GM19324 (cell line): ENCODE data around the gene C1orf174.

Source experiments
- ATAC-seq: cut with Tn5 transposase; IDR thresholded peaks from one replicate; pipeline ENCODE4 v1.9.1; 2021; ENCODE audit warnings: mild to moderate bottlenecking, moderate library complexity; ENCODE audit not compliant: unreplicated experiment, low FRiP score

C1orf174 gene

GRCh38 chr1:3898475-3898735 lies 1.7 kb downstream of the C1orf174 start:
- no peak for ATAC-seq

GRCh38 chr1:3896396-3897000 lies 3.6 kb downstream of the C1orf174 start:
- ATAC-seq: no peak

- no peak for ATAC-seq
These were observed 4.1 kb downstream of the C1orf174 start for GRCh38 chr1:3895951-3896325.

DNA sequence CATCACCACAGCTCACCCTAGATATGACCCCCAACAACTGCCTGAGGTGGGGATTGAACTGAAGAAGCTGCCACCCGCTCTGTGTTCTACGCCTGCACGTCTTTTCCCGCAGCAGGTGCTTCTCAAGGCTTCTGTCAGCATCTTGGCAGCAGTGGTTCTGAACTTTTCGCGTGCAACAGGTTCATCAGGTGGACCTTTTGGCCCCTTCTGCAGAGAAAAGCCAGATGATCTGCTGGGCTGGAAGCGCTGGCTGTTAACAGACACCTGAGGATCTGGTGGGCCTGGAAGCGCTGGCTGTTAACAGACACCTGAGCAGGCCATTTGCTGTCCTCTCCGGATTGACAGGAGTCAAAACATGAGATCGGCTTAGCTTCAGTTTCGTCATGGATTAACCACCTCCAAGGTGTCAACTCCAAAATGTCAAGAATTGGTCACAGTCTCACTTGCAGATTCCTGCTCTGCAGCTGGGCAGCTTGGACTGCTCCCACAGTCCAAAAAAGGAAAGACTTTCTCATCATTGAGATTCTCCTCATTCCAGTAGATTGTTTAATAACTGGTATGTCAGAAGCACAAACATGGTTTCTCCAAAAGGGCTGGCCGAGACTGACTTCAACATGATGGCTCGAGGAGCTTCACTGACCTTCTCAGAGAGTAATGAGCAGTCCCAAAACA lies 4.7 kb downstream of the C1orf174 start:
- no peak for ATAC-seq

DNA sequence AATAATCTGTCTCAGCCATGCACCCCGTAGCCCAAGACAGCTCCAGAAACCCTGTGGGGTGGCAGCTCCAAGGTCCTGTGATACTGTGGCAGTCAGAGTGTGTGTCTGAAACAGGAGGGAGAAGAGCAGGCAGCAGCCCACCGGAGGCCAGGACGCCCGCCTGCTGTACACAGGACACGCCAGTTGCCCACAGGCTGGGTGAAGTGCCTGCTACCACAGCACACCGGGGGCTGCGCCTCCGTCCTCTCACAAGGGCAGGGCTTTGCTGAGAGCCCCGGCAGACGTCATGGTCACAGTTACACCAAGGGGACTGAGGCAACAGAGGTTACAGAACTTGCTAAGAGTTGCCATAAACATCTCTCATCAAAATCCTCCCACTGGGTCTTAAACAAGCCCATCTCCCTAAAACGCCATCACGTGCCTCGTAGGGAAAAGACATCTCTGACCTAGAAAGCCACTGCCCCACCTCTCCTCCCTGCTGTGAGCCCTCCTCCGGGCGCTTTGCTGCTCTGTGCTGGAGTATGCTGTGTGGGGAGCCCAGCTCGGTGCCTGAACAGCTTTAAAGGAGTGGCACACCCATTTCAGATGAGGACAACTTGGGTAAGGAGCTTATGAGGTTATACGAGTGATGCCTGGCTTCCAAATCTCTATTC lies 5.3 kb downstream of the C1orf174 start:
- ATAC-seq: no peak

DNA sequence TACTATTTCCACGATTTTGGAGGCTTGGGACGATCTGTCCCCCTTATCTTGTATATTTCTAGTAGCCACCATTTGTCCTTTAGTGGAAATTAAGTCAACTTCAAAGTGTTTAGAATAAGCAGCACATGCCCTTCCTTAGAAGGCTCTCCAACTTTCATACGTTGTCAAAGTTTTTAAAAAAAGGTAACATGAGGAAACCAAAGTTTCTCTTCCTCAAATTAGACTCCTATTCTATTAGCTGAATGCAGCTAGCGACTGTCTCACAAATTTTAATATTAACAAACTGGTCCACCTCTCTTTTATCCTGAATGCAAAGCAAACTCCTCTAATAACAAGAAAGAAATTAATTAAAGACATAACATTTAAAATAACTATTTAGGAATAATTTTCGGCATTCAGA lies 6.9 kb downstream of the C1orf174 start:
- ATAC-seq: no peak

DNA sequence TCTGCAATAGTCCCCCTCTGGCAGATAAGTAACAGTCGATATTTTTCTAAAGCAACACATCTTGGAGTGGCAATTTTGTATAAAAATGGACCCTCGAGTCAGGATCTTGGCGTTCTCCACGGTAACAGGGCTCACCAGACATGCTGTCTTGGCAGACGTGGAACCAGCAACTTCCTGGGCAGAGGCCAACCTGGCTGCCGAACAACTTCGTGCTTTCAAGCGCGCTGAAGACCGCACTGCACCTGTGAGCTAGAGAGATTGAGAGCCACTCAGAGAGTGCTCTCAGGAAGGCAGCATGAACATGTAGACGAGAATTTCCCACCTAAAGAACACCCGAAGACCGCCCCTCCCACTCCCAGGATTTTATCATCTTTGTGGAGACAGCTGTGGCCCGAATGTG lies 7.3 kb downstream of the C1orf174 start:
- no peak for ATAC-seq

GRCh38 chr1:3891329-3891865 lies 8.7 kb downstream of the C1orf174 start:
- no peak for ATAC-seq

DNA sequence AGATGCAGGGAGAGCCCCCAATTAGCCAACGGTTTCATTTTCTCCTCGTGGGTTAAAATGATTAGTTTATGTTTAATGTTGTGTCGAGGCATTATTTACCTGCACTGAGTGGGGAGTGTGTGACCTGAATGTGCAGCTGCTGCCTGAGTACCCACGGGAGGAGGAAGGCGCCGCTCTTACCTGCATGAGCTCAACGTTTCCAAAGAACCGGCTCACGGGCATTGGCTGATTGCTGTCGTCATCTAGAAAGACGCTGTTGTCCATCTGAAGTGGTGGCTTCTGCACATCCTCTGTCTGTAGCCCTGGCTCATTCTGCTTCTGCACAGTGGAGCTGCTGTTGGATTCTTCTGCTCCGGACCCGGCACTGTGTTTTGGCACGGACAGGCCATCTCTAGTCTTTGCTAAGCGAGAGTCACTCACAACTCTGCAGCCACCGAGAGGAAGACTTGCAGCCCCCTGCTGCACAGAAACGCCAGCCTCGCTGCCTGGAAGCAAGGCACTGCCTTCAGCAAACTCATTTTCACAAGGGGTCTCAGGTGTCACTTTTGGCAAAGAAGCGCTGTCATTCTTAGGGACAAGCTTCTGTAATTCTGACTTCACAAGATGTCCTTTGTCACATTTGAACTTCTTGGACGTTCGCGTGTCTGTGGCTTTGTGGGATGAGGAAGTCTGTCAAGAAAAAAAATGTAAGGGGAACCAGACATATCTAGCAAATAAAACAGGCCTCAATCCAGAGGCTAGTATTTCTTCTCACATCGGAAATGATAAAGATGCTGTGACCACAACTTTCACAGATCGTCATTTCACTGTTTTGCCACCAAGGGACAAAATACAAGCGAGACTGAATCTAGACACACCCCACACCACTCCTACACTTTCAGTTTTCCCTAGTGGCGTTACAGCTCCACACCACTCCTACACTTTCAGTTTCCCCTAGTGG lies 9.4 kb downstream of the C1orf174 start:
- ATAC-seq: no peak

DNA sequence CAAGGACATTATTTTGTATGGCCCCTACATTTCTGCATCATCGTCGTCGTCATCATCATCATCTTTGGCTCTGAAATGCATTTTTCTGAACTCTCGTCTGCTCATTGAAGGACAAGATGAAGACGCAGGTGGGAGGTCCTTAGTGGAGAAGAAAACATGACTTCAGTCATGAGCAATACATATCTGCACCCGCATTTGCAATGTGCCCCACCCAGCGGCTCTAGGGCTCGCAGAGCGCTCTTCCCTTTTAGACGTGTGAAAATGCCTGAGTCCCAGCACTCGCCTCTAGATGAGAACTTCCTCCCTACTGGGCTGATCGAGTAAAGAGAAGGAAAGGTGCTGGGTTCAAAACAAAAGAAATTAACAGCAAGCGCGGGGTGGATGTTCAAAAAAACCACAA lies 10.1 kb downstream of the C1orf174 start:
- no peak for ATAC-seq

DNA sequence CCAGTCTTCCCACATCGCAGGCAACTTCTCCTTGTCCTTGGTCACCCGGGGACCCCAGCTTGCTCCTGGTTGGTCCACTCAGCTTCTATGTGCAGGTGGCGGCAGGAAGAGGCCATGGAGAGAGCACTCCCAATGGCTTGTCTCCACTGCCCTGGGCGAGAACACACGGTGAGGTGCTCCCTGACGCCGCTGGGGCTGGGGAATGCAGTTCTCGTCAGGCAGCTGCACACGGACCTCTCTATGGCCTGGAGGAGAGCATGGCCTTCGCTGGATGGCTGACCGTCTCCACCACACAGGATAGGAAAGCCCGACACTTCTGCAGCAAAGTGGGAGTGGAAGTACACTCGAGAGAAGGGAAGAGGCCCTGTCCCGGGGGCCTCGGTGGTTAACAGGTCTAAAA lies 11.8 kb downstream of the C1orf174 start:
- ATAC-seq: no peak

- no peak for ATAC-seq
These were observed 13.4 kb downstream of the C1orf174 start for GRCh38 chr1:3886691-3887090.

DNA sequence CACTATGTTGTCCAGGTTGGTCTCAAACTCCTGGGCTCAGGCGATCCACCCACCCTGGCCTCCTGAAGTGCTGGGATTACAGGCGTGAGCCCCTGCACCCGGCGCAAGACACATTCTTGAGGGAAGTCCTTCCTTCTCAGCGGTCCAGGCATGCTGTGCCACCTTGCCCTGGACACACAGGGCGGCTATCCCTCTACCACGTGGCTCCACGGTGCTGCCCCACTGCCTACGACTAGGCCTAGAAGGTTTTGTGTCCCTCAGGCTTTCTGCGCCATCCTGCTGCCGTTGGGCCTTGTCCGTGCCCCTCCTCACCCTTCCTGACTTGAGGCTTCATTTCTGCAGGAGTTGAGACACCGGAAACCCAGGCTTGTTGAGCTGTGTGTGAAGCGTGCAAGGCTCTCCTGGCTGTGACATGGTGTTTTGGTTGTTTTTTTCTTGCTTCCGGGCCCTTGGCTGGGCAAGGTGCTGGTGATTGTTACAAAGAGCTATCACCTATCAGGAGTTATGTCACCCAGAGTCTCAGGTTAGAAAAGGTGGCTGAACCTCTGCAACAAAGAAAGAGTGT lies 13.9 kb downstream of the C1orf174 start:
- no peak for ATAC-seq

GRCh38 chr1:3885611-3886010 lies 14.5 kb downstream of the C1orf174 start:
- ATAC-seq: no peak

DNA sequence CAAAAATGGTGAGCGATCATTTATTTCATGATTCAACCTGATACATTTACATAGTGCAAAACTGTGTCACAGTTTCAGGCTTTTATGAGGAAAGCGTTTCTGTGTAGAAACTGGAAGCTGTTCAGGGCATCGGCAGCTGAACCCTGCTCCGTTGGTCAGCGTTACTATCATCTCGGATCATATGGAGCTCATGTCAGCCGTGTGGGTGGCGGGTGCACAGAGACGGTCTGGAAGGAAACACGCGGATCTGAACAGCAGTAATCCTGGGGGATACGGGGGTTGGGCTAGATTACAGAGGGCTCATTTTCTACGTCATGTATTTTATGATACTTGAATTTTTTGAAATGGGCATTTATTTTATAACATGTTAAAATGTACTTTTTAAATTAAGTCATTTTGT lies 15.1 kb downstream of the C1orf174 start:
- ATAC-seq: no peak

DNA sequence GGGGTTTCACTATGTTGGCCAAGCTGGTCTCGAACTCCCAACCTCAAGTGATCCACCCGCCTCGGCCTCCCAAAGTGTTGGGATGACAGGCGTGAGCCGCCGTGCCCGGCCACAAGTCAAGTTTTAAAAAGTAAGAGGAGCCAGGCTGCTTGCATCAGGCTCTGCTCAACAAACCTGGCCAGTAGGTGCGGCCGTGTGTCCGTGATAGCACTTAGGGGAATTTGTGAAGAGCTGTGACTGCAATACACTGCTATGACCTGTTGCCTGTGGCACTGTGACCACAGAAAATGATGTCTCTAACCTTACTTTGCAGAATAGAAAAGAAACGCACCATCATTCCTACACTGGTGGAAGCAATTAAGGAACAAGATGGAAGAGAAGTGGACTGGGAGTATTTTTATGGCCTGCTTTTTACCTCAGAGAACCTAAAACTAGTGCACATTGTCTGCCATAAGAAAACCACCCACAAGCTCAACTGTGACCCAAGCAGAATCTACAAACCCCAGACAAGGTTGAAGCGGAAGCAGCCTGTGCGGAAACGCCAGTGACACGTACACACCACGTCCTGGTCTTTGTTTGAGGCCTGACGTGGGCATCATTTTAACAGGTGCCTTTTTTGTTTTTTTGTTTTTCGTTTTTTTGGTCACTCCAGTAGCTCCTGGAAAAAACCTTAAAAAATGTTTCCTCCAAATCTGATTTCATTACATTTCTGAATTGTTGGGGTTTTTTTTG lies 16.7 kb downstream of the C1orf174 start:
- no peak for ATAC-seq

DNA sequence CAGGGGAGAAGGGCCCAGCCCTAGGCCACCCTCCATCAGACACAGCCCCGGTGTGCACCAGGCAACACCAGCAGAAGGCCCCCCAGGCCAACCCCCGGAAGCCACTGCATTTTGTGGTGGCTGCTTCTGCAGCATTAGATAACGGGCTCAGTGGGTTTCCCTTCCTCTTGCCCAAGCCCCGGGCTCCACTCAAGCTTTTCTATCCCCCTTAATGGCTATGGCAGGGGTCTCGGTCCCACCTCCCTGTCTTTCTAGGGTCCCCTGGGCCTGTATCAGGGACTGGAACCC lies 18.9 kb downstream of the C1orf174 start:
- no peak for ATAC-seq

- no peak for ATAC-seq
These were observed 19.5 kb downstream of the C1orf174 start for GRCh38 chr1:3880429-3881192.

DNA sequence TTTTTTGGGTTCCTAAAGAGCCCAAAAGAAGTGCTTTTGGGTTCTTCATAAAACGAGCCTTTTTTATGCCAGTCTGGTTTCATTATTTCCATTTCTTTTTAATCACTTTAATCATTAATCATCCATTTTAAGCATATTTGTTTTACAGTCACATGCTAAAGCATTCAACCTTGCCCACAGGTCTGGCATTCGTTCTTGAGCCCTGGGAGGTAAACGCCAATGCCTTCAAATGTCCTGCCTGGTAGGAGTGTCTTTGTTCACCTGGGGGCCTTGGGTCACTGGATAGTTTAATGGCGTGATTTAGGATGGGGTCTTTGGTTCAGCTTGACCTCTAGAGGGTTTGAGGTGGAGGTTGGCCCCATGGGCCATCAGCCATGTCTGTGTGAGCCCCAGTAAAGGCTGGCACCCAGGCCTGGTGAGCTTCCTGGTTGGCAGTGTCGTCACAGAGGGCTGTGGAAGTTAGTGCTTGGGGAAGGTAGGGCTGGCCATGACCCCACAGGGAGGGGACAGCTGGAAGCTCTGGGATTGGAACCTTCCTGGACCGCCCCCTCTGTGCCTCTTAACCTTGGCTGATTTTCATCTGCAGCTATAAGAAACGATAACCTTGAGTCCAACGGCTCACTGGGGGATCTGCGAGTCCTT lies 20.2 kb downstream of the C1orf174 start:
- no peak for ATAC-seq
